K562 (cell line): Measurements from ENCODE around the gene POLR2C. TPM values are rescaled to one million over a fixed set of nuclear protein-coding genes. Genes with fewer than 3 reads are reported as not detected.

ENCODE experiments used
- ATAC-seq: fragments of 200-7000 bp; cut with Tn5 transposase; 3 replicates; pipeline ENCODE4 v1.9.1; 2020; ENCODE audit warnings: moderate library complexity
- BruUV-seq: library from RNA; stranded (reverse); fragments of 400-500 nt; replicated peaks from 2 replicates; lab custom pipeline; 2021; lab: Mats Ljungman, UMichigan
- CTCF ChIA-PET: fragments of 300-600 bp; formaldehyde crosslinking; extraction: SDS; loops from one replicate; lab custom pipeline; 2021; ENCODE audit warnings: low intra/inter-chr PET ratio; lab: Yijun Ruan, JAX
- POLR2A ChIA-PET: fragments of 300-600, 350-650 bp; sonication (Branson Sonifier 250); formaldehyde crosslinking; extraction: SDS; loops from one replicate; lab custom pipeline; 2021; ENCODE audit warnings: antibody characterized with exemption, inconsistent platforms; lab: Yijun Ruan, JAX
- DNase-seq, 4 experiments: peaks; one replicate each; pipeline versions ENCODE4 v3.0.0 to v3.0.0-alpha.2; 2011 to 2018; ENCODE audit warnings: low spot score in 3 of 4, mixed read lengths in 3 of 4; ENCODE audit errors: extremely low read depth in 1 of 4
- FAIRE-seq: peaks from 2 replicates; lab custom pipeline; 2011; peaks lifted over from hg19 to GRCh38; lab: Jason Lieb, UNC
- H2AFZ ChIP-seq: 2 replicates; pipeline ENCODE4 v1.6.0; 2011; ENCODE audit warnings: low read depth, low read length, control low read depth, inconsistent platforms
- H3K27ac ChIP-seq: fragments of 200-600 bp; 3 replicates; pipeline ENCODE4 v1.8.0; 2011; ENCODE audit warnings: low read depth, mild to moderate bottlenecking, control low read depth, inconsistent platforms, low read length, moderate library complexity, mixed read lengths; ENCODE audit errors: extremely low read depth
- H3K27me3 ChIP-seq, 2 experiments: fragments of 300-600 bp in 1 of 2; 2 replicates in 1 of 2; 3 replicates in 1 of 2; pipeline versions ENCODE4 v1.6.0 to v1.8.0; 2011; ENCODE audit warnings: inconsistent platforms in 2 of 2, low read length in 2 of 2, mild to moderate bottlenecking in 1 of 2, mixed read lengths in 1 of 2, moderate library complexity in 1 of 2; ENCODE audit not compliant: control insufficient read depth in 2 of 2, insufficient read depth in 2 of 2
- H3K36me3 ChIP-seq: fragments of 300-600 bp; 3 replicates; pipeline ENCODE4 v1.8.0; 2011; ENCODE audit warnings: mild to moderate bottlenecking, low read length, inconsistent platforms; ENCODE audit not compliant: control insufficient read depth, insufficient read depth
- H3K4me1 ChIP-seq, 2 experiments: fragments of 200-600 bp in 1 of 2; replicated peaks in 1 of 2; 2 replicates in 1 of 2; 3 replicates in 1 of 2; pipeline versions ENCODE4 v1.5.1 to v1.8.0; 2011; ENCODE audit warnings: inconsistent platforms in 2 of 2, low read length in 2 of 2, mild to moderate bottlenecking in 1 of 2, mixed read lengths in 1 of 2, moderate library complexity in 1 of 2; ENCODE audit not compliant: control insufficient read depth in 2 of 2, insufficient read depth in 2 of 2
- H3K4me2 ChIP-seq: 2 replicates; pipeline ENCODE4 v1.6.1; 2011; ENCODE audit warnings: low read length, control low read depth, inconsistent platforms, mixed read lengths; ENCODE audit not compliant: insufficient read depth
- H3K4me3 ChIP-seq: fragments of 200-600 bp; sonication (generic), shearing (Covaris generic); 2 replicates; pipeline ENCODE4 v1.5.1; 2016; ENCODE audit warnings: control low read depth, inconsistent platforms
- H3K79me2 ChIP-seq: fragments of 200-600 bp; 3 replicates; pipeline ENCODE4 v1.8.0; 2011; ENCODE audit warnings: low read length, inconsistent platforms; ENCODE audit not compliant: control insufficient read depth, insufficient read depth
- H3K9ac ChIP-seq, 2 experiments: 2 replicates each; pipeline versions ENCODE4 v1.6.0 to v1.6.1; 2011; ENCODE audit warnings: low read depth in 2 of 2, low read length in 2 of 2, control low read depth in 1 of 2, inconsistent platforms in 1 of 2, mild to moderate bottlenecking in 1 of 2, mixed read lengths in 1 of 2; ENCODE audit not compliant: insufficient read depth in 1 of 2
- H3K9me1 ChIP-seq: one replicate; pipeline ENCODE4 v1.6.0; 2011; ENCODE audit warnings: inconsistent platforms, mild to moderate bottlenecking, low read length, moderate library complexity; ENCODE audit not compliant: control insufficient read depth, insufficient read depth
- H3K9me3 ChIP-seq: replicated peaks from 2 replicates; pipeline ENCODE4 v1.5.1; 2011; ENCODE audit warnings: low read depth, low read length, inconsistent platforms; ENCODE audit not compliant: control insufficient read depth, insufficient read depth
- H4K20me1 ChIP-seq: replicated peaks from 2 replicates; pipeline ENCODE4 v1.6.1; 2011; ENCODE audit warnings: low read length, inconsistent platforms, mixed read lengths; ENCODE audit not compliant: control insufficient read depth, insufficient read depth
- OTX1 ChIP-seq: fragments of 450-650 bp; formaldehyde crosslinking; IDR thresholded peaks from 2 replicates; pipeline ENCODE4 v1.4.0; 2022; ENCODE audit warnings: mild to moderate bottlenecking
- WGBS: fragments of 100-300 bp; shearing (Covaris generic); methylation state at CpG from one replicate; pipeline ENCODE4 v1.1.6; 2016; ENCODE audit warnings: low coverage, mixed read lengths; ENCODE audit not compliant: insufficient coverage; ENCODE audit errors: missing lambda C conversion rate; 5-methylcytosine and 5-hydroxymethylcytosine counted together
- in situ Hi-C: fragments of 300-500 bp; cut with MboI; formaldehyde crosslinking; loops from 4 replicates; pipeline ENCODE4 v1.15.0; 2018; ENCODE audit warnings: inconsistent platforms, mixed read lengths
- intact Hi-C: fragments of 100-400 bp; cut with micrococcal nuclease; formaldehyde crosslinking; loops from 2 replicates; pipeline ENCODE4 v1.14.2; 2022
- polyA plus RNA-seq, 8 experiments: library from polyadenylated mRNA; depleted of rRNA in 4 of 8; stranded (reverse) in 5 of 8; unstranded in 3 of 8; fragments of >200 nt; fragmentation: Nextera tagmentation in 2 of 8; fragmentation: Illumina TruSeq in 1 of 8; extraction: Ambion mirVana in 2 of 8; extraction: Trizol in 1 of 8; gene quantifications; 2 replicates each; pipeline versions ENCODE4 v1.2.1 to v1.2.3, GENCODE V29; 2011 to 2014; ENCODE audit warnings: inconsistent platforms in 1 of 8, missing spikeins in 1 of 8
- total RNA-seq, 7 experiments: library from RNA; depleted of rRNA in 6 of 7; stranded (reverse); fragments of >200 nt in 6 of 7; fragmentation: Illumina TruSeq in 2 of 7; extraction: Trizol in 2 of 7; gene quantifications; 2 replicates each; pipeline versions ENCODE4 v1.2.1 to v1.2.3, GENCODE V29; 2011 to 2021; ENCODE audit warnings: low replicate concordance in 1 of 7
- TF ChIP-seq, protein P1 (sequence below): sonication (generic); formaldehyde crosslinking; IDR thresholded peaks from 2 replicates; pipeline ENCODE4 v1.8.1; 2023; ENCODE audit warnings: mild to moderate bottlenecking, missing genetic modification reagents

POLR2C gene
- total and polyA plus RNA-seq, 9 of the 15 experiments (the other 6 are each of a cell fraction or from before 2014, with no cell fraction given), result 70.3 to 163 (median 92.3) TPM

- FAIRE-seq, result no peak
- no peak overlapping the region for H3K4me2 ChIP-seq
- no TSS peak for BruUV-seq
- intact Hi-C loops, result loop anchor here (10.0 kb wide), 1 partner anchor 433 kb away; no protein-coding TSS in a partner anchor
- peaks cover 2% of the 10 kb centered on the region for H3K9me1 ChIP-seq
- no peak overlapping the region for H2AFZ ChIP-seq
- POLR2A ChIA-PET, result interaction anchor here (0.9 to 1.6 kb wide), 6 partner anchors 8 to 53 kb away, joined by 3 to 6 read pairs (median 3); no protein-coding TSS in a partner anchor
- TF ChIP-seq, protein P1, sequence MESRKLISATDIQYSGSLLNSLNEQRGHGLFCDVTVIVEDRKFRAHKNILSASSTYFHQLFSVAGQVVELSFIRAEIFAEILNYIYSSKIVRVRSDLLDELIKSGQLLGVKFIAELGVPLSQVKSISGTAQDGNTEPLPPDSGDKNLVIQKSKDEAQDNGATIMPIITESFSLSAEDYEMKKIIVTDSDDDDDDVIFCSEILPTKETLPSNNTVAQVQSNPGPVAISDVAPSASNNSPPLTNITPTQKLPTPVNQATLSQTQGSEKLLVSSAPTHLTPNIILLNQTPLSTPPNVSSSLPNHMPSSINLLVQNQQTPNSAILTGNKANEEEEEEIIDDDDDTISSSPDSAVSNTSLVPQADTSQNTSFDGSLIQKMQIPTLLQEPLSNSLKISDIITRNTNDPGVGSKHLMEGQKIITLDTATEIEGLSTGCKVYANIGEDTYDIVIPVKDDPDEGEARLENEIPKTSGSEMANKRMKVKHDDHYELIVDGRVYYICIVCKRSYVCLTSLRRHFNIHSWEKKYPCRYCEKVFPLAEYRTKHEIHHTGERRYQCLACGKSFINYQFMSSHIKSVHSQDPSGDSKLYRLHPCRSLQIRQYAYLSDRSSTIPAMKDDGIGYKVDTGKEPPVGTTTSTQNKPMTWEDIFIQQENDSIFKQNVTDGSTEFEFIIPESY, result peak; percentile 28; the same call in 1 of the 2 replicates
- no peak for TF ChIP-seq OTX1 (CRISPR knock-in tag)
- in situ Hi-C loops, result loop anchor here (5.0 kb wide), 3 partner anchors 40 to 215 kb away; no protein-coding TSS in a partner anchor
- no peak overlapping the region for H3K4me3 ChIP-seq
- H3K9me3 ChIP-seq, result no peaks in the 10 kb centered on the region
- H3K27me3 ChIP-seq, result no peaks in the 10 kb centered on the region
- no peaks in the 10 kb centered on the region for H3K36me3 ChIP-seq
- H3K9ac ChIP-seq, result no peak overlapping the region
- H3K79me2 ChIP-seq, result no peaks in the 10 kb centered on the region
- no peak for ATAC-seq
- H3K27ac ChIP-seq, result no peak overlapping the region
- WGBS, result 63% methylated on average over 24 of the region's 31 CpGs
- H4K20me1 ChIP-seq, result no peaks in the 10 kb centered on the region
- no peak for DNase-seq
- CTCF ChIA-PET, result interaction anchor here (0.7 to 3.3 kb wide), 4 partner anchors 15 to 216 kb away, joined by 3 to 44 read pairs (median 16); partner anchors contain the start of gene POLR2C
- peaks cover 0 to 16% of the 10 kb centered on the region in 2 experiments; a peak in 2 of 5 replicates for H3K4me1 ChIP-seq
Observed at GRCh38 chr16:57517397-57518367, 55.2 kb downstream of the POLR2C start.
